A549 (cell line): ENCODE measurements around the gene REG3A.

Experiments
- CTCF ChIP-seq: fragments of >200 bp; sonication (Bioruptor Twin); formaldehyde crosslinking; IDR thresholded peaks from 3 replicates; pipeline ENCODE4 v1.5.1; 2016
- HDAC2 ChIP-seq: fragments of 200-600 bp; sonication (generic); IDR thresholded peaks from 2 replicates; pipeline ENCODE4 v1.6.1; 2016
- MAZ ChIP-seq: fragments of 150-350 bp; IDR thresholded peaks from 2 replicates; pipeline ENCODE4 v1.6.1; 2014; ENCODE audit warnings: antibody characterized with exemption, low read depth, low read length, borderline replicate concordance
- RARB ChIP-seq: fragments of 250-450 bp; sonication (Bioruptor Pico); IDR thresholded peaks from 2 replicates; pipeline ENCODE4 v1.8.0; 2021; ENCODE audit warnings: mild to moderate bottlenecking, moderate library complexity
- RCOR1 ChIP-seq: fragments of 150-350 bp; IDR thresholded peaks from 2 replicates; pipeline ENCODE4 v1.6.1; 2014; ENCODE audit warnings: antibody characterized with exemption, low read length, low read depth
- REST ChIP-seq: fragments of 200-600 bp; sonication (generic); IDR thresholded peaks from 2 replicates; pipeline ENCODE4 v1.6.1; 2016; ENCODE audit warnings: antibody characterized with exemption, mild to moderate bottlenecking, moderate library complexity
- RNF2 ChIP-seq: fragments of 200-600 bp; sonication (generic); IDR thresholded peaks from 2 replicates; pipeline ENCODE4 v1.6.1; 2016; ENCODE audit warnings: low read depth, mild to moderate bottlenecking, antibody characterized with exemption, moderate library complexity, borderline replicate concordance
- USF2 ChIP-seq: fragments of 450-650 bp; IDR thresholded peaks from 2 replicates; pipeline ENCODE4 v1.6.1; 2014; ENCODE audit warnings: antibody characterized with exemption

- TF ChIP-seq CTCF (no peak), RARB (no peak), RNF2 (no peak), REST (no peak), HDAC2 (no peak), MAZ (no peak), USF2 (no peak), RCOR1 (no peak)
These were observed at the start of gene REG3A for GRCh38 chr2:79159653-79160052.
